T-helper 2 cell treated with Interferon-gamma antibody and Interleukin-4, amounts not matched to agents 5 μg/mL and 100 μg/mL, for 36 hours (primary cell): ENCODE measurements around the gene SPARC.

ENCODE experiments used
- DNase-seq: peaks from one replicate; pipeline ENCODE4 v3.0.0; 2021; ENCODE audit warnings: low spot score
- H3K27ac Mint-ChIP-seq: one replicate; pipeline ENCODE4 v1.8.0; 2021; ENCODE audit warnings: mild to moderate bottlenecking, mixed read lengths
- H3K27me3 Mint-ChIP-seq: one replicate; pipeline ENCODE4 v1.8.0; 2021; ENCODE audit warnings: low read depth, mixed read lengths
- H3K36me3 Mint-ChIP-seq: one replicate; pipeline ENCODE4 v1.8.0; 2021; ENCODE audit warnings: low read depth, mixed read lengths
- H3K4me1 Mint-ChIP-seq: one replicate; pipeline ENCODE4 v1.8.0; 2021; ENCODE audit warnings: low read depth, mixed read lengths
- H3K4me3 Mint-ChIP-seq: one replicate; pipeline ENCODE4 v1.8.0; 2022; ENCODE audit warnings: mild to moderate bottlenecking, moderate library complexity, mixed read lengths
- H3K9me3 Mint-ChIP-seq: one replicate; pipeline ENCODE4 v1.8.0; 2021; ENCODE audit warnings: mixed read lengths

Gene SPARC

DNA sequence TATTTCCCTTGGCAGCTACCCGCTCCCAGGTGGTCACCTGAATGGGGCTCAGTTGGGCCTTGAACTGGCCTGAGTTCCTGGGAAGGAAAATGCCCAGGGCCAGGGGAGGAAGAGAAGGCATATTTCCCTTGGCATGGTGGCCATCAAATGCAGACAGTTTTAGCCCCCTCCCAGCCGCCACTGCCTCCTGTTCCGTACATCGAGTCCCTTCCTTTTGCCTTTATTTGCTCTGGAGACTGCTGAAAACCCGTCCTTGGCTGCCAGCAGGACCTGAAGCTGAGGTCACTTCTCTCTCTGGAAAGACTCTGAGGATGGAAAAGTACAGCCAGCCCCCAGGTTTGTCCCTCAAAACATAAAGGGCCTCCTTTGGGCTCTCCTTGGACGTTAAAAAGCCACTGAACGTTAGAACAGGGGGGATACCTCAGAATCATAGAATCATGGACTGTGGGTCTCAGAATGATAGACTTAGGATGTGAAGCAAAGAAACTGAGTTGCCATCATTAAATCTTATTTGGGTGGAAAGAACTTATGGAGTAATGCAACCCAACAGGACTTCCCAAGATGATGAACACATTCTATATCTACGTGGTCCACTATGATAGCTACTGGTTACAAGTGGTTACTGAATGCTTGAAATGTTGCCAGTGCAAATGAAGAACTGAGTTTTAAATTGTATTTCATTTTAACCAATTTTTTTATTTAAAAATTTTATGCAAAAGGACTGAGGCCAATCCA, 7.1 kb downstream of the SPARC start:
- no peak overlapping the region for H3K4me3 Mint-ChIP-seq
- DNase-seq, result no peak
- no peaks in the 10 kb centered on the region for H3K36me3 Mint-ChIP-seq
- no peak overlapping the region for H3K27ac Mint-ChIP-seq
- no peaks in the 10 kb centered on the region for H3K4me1 Mint-ChIP-seq
- peaks cover 9% of the 10 kb centered on the region for H3K27me3 Mint-ChIP-seq
- H3K9me3 Mint-ChIP-seq, result no peaks in the 10 kb centered on the region

- H3K27me3 Mint-ChIP-seq, result peaks cover 9% of the 10 kb centered on the region
- no peak overlapping the region for H3K27ac Mint-ChIP-seq
- no peak overlapping the region for H3K4me3 Mint-ChIP-seq
- H3K9me3 Mint-ChIP-seq, result no peaks in the 10 kb centered on the region
- H3K36me3 Mint-ChIP-seq, result no peaks in the 10 kb centered on the region
- no peak for DNase-seq
- no peaks in the 10 kb centered on the region for H3K4me1 Mint-ChIP-seq
These were observed 8.0 kb downstream of the SPARC start for GRCh38 chr5:151678713-151679112.

- Mint-ChIP-seq H3K9me3 (no peaks in the 10 kb centered on the region), H3K27me3 (peaks cover 9% of the 10 kb centered on the region), H3K36me3 (no peaks in the 10 kb centered on the region), H3K27ac (no peak overlapping the region), H3K4me3 (no peak overlapping the region), H3K4me1 (no peaks in the 10 kb centered on the region)
- no peak for DNase-seq
These were observed 8.8 kb downstream of the SPARC start for GRCh38 chr5:151677776-151678545.

DNA sequence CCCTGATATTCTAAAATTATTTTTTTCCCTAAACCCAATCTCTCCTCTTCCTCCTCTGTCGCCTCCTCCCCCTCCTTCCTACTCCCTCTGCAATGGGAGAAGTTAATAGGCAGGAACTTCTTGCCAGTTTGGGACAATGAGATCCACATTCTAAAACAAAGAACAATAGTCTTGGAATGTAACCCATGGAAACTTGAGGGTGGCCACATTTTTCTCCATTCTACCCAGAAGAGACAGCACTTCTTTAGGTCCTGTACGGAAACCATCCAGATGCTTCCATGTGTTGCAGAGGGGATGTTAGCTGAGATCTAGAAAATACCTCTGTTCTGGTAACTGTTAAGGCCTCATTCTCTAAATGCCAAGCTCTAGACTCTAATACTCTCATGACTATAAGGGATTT, 10.0 kb downstream of the SPARC start:
- Mint-ChIP-seq H3K4me1 (no peaks in the 10 kb centered on the region), H3K27me3 (peaks cover 9% of the 10 kb centered on the region), H3K36me3 (no peaks in the 10 kb centered on the region), H3K9me3 (no peaks in the 10 kb centered on the region), H3K27ac (no peak overlapping the region), H3K4me3 (no peak overlapping the region)
- no peak for DNase-seq

DNA sequence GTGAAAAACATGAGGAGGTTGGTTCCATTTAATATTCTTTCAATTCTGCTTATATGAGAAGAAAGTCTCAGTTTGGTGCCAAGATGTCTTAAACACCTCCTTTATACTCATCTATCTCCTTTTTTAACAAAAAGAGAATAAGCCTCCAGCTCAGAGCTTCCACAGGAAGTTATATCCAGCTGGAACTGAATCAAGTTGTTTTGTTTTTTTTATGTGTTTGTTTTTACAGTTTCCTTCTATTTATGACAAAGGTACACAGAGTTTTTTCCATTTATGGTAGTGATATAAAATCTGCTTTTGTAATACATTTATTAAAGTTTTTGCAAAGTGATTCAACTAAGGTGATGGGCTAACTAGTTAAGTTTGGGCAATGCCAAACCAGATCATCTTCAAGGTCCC, 10.4 kb downstream of the SPARC start:
- H3K27me3 Mint-ChIP-seq, result peaks cover 9% of the 10 kb centered on the region
- DNase-seq, result no peak
- H3K36me3 Mint-ChIP-seq, result no peaks in the 10 kb centered on the region
- no peaks in the 10 kb centered on the region for H3K4me1 Mint-ChIP-seq
- H3K4me3 Mint-ChIP-seq, result no peak overlapping the region
- H3K27ac Mint-ChIP-seq, result no peak overlapping the region
- no peaks in the 10 kb centered on the region for H3K9me3 Mint-ChIP-seq

DNA sequence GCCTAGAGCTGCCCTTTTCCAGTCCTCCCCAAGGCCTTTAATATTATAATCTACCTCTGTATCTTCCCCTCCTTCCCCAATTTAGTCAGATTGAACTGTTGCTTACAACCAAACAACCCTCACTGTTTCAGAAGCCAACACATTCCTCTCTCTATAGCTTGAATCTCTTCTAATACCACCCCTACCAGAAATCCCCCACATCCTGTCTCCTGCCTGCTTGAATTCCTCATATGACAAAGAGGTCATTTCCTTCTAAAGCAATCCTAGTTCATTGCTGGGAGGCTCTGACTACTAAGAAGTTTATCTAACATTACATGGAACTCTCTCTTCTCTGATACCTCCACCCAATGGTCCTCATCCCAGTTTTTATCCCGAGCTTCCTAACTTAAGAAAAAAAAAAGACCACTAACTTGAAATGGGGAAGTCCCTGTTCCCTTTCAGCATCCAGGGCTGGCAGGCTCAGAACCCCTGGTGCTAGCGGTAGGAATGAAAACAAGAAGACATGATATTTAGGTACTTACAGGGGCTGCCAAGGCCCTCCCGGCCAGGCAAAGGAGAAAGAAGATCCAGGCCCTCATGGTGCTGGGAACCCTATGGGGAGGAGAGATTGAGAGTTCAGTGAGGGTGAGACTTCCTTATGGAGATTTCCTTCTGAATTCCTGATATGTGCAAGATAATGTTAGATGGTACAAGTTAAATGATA, 11.0 kb downstream of the SPARC start:
- no peaks in the 10 kb centered on the region for H3K4me1 Mint-ChIP-seq
- no peak overlapping the region for H3K4me3 Mint-ChIP-seq
- H3K36me3 Mint-ChIP-seq, result no peaks in the 10 kb centered on the region
- peaks cover 9% of the 10 kb centered on the region for H3K27me3 Mint-ChIP-seq
- no peak for DNase-seq
- H3K9me3 Mint-ChIP-seq, result no peaks in the 10 kb centered on the region
- no peak overlapping the region for H3K27ac Mint-ChIP-seq

GRCh38 chr5:151674626-151675610, 11.8 kb downstream of the SPARC start:
- Mint-ChIP-seq H3K27me3 (peaks cover 11% of the 10 kb centered on the region), H3K36me3 (no peaks in the 10 kb centered on the region), H3K9me3 (no peaks in the 10 kb centered on the region), H3K4me1 (no peaks in the 10 kb centered on the region), H3K4me3 (no peak overlapping the region), H3K27ac (no peak overlapping the region)
- DNase-seq, result no peak

GRCh38 chr5:151673421-151673820, 13.3 kb downstream of the SPARC start:
- no peaks in the 10 kb centered on the region for H3K4me1 Mint-ChIP-seq
- no peaks in the 10 kb centered on the region for H3K9me3 Mint-ChIP-seq
- H3K27ac Mint-ChIP-seq, result no peak overlapping the region
- H3K36me3 Mint-ChIP-seq, result no peaks in the 10 kb centered on the region
- peaks cover 11% of the 10 kb centered on the region for H3K27me3 Mint-ChIP-seq
- no peak for DNase-seq
- H3K4me3 Mint-ChIP-seq, result no peak overlapping the region

DNA sequence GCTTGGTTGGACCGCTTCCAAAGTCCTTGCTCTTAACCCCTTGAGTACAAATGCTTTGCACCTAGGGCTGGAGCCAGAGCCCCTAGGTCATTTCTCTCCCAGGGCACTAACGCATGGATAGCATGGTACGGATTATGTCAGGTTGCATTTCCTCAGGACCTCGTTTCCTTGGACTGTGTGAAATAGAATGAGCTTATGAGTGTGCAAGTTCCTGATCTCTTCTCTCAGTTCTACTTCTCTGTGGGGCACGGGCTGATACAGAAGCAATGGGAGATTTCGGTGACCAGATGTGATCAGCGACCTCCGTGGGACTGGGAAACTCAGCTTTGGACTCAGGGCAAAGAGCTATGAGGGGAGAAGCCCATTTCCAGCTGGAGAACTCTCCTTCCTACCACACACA, 14.2 kb downstream of the SPARC start:
- no peaks in the 10 kb centered on the region for H3K36me3 Mint-ChIP-seq
- H3K4me3 Mint-ChIP-seq, result no peak overlapping the region
- H3K27ac Mint-ChIP-seq, result no peak overlapping the region
- no peaks in the 10 kb centered on the region for H3K4me1 Mint-ChIP-seq
- H3K9me3 Mint-ChIP-seq, result no peaks in the 10 kb centered on the region
- H3K27me3 Mint-ChIP-seq, result peaks cover 11% of the 10 kb centered on the region
- no peak for DNase-seq

DNA sequence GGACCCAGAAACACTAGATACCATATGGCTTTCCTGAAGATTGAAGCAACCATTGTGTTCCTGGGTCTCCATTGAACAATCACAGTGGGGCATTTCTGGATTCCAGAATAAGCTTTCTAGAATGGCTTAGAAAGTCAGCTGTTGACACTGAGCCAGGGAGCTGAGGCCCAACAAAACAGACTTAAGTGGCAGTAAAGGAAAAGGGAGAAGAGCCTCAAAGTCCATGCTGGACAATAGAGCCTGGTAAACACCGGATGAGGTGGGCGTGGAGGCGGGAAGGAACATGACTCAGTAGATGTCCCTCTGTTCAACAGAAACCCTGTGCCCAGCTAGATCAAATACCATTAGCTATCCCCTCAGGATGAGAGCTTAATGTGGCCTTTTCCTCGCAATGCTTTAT, 14.8 kb downstream of the SPARC start:
- H3K9me3 Mint-ChIP-seq, result no peaks in the 10 kb centered on the region
- no peaks in the 10 kb centered on the region for H3K4me1 Mint-ChIP-seq
- H3K4me3 Mint-ChIP-seq, result no peak overlapping the region
- DNase-seq, result no peak
- H3K27me3 Mint-ChIP-seq, result peaks cover 8% of the 10 kb centered on the region
- H3K36me3 Mint-ChIP-seq, result no peaks in the 10 kb centered on the region
- no peak overlapping the region for H3K27ac Mint-ChIP-seq

GRCh38 chr5:151670953-151671636, 15.6 kb downstream of the SPARC start:
- Mint-ChIP-seq H3K4me1 (no peaks in the 10 kb centered on the region), H3K36me3 (no peaks in the 10 kb centered on the region), H3K27ac (no peak overlapping the region), H3K9me3 (no peaks in the 10 kb centered on the region), H3K27me3 (peaks cover 6% of the 10 kb centered on the region), H3K4me3 (no peak overlapping the region)
- no peak for DNase-seq

DNA sequence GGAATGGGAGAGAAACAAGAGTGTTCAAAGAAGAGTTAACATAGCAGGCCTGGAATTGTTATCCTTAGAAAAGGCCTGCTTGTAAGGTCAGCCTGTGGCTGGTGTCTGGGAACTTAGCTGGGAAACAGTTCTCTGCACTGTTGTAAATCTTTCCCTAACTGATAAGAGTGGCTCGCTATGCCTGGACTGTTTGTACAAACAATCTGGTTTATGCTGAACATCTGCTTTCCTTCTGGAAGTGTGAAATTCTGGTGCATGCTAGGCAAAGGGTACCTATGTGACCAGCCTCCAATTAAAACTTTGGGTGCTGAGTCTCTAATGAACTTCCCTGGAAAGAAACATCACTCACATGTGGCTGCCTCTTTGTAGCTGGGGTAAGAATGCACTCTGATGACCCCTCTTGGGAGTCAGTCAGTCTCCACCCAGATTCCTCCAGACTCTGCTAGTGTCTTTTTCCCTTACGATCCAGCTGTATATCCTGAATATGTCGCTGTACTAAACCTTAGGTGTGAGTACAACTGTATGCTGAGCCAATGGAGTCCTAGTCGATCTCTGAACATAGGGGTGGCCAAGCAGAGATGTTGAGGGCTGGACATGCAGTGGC, 16.5 kb downstream of the SPARC start:
- no peaks in the 10 kb centered on the region for H3K4me1 Mint-ChIP-seq
- H3K36me3 Mint-ChIP-seq, result no peaks in the 10 kb centered on the region
- no peaks in the 10 kb centered on the region for H3K9me3 Mint-ChIP-seq
- DNase-seq, result no peak
- H3K4me3 Mint-ChIP-seq, result no peak overlapping the region
- H3K27me3 Mint-ChIP-seq, result peaks cover 3% of the 10 kb centered on the region
- no peak overlapping the region for H3K27ac Mint-ChIP-seq

GRCh38 chr5:151667083-151667482, 19.6 kb downstream of the SPARC start:
- no peak overlapping the region for H3K4me3 Mint-ChIP-seq
- H3K27me3 Mint-ChIP-seq, result peaks cover 5% of the 10 kb centered on the region
- no peak overlapping the region for H3K27ac Mint-ChIP-seq

More at GRCh38 chr5:151667083-151667482, 19.6 kb downstream of the SPARC start:
- Mint-ChIP-seq H3K36me3 (no peaks in the 10 kb centered on the region), H3K9me3 (no peaks in the 10 kb centered on the region), H3K4me1 (peaks cover 6% of the 10 kb centered on the region)
- DNase-seq, result no peak
